ENCODE results near the gene CELA3A.
"Not testable (repeated sequence)": the region's sequence is repeated elsewhere in the genome, so short reads cannot be mapped to it uniquely, and the experiment has no call there.

CELA3A gene

DNA sequence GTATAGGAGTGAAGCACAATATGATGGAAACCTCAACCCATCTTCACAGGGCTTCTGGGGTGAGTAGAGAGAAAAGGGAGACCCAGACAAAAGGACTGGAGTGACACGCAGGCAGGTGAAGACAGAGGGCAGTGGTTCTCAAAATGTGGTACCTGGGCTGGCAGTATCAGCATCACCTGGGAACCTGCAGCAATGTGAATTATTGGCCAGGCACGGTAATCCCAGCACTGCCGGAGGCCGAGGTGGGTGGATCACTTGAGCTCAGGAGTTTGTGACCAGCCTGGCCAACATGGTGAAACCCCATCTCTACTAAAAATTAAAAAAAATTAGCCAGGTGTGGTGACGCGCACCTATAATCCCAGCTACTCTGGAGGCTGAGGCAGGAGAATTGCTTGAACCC, 19.3 kb upstream of the CELA3A start:
- not testable (repeated sequence) for DNase-seq

DNA sequence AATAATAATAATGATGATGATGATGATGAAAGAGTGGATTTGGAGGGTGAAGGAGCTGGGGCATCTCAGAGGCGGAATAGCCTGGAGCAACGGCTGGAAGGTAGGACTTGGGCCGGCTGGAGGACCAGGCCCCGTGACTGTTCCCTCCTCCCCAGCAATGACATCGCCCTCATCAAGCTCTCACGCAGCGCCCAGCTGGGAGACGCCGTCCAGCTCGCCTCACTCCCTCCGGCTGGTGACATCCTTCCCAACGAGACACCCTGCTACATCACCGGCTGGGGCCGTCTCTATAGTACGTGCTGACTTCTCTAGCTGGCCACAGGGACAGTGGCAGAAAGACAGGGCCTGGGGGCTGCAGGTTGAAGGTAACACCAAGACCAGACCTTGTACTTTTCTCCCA, 17.9 kb upstream of the CELA3A start:
- DNase-seq, result not testable (repeated sequence)

GRCh38 chr1:21985893-21986292, 15.6 kb upstream of the CELA3A start:
- DNase-seq, result not testable (repeated sequence)

GRCh38 chr1:21986386-21986785, 15.1 kb upstream of the CELA3A start:
- DNase-seq, result not testable (repeated sequence)

DNA sequence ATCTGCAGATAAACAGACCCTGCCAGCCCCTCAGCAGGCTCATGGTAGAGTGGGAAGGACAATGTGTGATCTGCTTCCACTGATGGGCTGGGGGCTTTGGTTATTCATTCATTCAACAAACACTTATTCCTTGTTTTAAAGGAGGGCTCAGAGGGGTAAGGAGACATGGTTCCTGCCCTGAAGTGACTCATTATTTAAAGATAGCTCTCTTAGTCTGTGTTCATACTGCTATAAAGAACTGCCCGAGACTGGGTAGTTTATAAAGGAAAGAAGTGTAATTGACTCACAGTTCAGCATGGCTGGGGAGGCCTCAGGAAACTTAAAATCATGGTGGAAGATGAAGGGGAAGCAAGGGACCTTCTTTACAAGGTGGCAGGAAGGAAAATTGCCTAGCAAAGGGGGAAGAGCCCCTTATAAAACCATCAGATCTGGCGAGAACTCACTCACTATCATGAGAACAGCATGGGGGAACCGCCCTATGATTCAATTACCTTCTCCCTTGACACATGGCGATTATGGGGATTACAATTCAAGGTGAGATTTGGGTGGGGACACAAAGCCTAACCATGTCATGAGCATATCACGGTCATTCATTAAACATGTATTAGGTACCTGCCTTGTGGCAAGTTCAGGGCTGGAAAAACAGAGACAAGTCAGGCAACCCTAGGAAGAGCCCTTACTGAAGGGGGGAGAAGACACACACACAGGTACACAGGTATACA, 11.6 kb upstream of the CELA3A start:
- not testable (repeated sequence) for DNase-seq

DNA sequence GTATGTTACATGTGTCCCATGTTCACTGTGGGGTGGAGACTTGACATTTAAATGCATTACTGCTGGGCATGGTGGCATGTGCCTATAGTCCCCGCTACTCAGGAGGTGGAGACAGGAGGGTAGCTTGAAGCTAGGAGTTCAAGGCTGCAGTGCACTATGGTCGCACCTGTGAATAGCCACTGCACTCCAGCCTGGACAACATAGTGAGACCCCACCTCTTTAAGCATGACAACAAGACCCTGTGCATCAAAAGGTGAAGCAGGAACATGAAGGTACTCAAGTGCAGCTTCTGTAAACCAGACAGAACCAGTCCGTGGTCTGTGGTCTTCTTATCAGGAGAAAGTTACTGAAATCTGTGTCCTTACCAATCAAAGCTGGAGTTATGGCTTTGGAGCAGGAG, 9.3 kb upstream of the CELA3A start:
- DNase-seq, result not testable (repeated sequence)

GRCh38 chr1:21994716-21995115, 6.7 kb upstream of the CELA3A start:
- DNase-seq, result not testable (repeated sequence)

DNA sequence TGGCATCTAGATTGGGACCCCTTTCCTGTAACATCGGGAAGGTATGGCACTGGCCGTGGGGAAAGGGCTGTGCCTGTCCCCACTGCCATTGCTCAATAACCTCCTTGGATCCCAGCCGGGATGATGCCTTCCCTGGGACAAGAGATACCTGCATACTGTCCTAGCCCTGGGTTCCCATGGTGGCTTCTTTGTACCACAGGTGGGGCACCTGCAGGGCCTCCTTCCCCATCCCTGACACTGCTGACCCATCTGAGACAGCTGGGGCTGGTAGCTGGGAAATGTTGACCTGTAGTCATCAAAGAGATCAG, 4.8 kb upstream of the CELA3A start:
- not testable (repeated sequence) for DNase-seq

DNA sequence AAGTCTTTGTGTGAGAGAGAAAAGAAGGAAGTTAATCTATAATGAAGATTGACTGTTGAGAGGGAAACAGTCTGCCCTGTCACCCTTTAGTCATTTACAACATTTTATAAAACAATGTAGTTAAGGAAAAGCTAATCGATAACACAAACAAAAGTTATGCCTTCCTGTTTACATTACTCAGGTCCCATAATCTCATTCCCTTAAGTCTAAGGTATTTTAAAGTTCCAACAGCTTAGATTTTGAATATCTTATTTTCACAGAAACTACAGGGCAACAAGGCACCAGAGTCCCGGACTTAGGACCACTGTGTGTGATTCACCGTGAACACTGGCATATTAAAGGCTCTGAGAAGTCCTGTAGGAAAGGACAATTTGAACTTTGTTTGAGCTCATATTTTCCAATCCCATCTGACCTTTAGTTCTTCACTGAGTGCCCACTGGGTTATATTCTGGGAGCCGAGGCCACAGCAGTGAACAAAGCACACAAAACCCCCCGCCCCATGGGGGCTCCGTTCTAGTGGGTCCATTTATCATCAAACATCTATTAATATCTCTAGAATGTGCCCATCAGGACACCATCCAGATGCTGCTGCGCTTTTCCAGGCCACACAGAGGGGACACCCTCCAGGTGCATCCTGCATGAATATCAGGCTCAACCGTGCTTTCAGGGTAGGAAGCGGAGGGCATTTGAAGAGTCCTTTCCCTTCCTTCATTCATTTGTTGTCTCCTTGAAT, 3.4 kb upstream of the CELA3A start:
- DNase-seq, result not testable (repeated sequence)

DNA sequence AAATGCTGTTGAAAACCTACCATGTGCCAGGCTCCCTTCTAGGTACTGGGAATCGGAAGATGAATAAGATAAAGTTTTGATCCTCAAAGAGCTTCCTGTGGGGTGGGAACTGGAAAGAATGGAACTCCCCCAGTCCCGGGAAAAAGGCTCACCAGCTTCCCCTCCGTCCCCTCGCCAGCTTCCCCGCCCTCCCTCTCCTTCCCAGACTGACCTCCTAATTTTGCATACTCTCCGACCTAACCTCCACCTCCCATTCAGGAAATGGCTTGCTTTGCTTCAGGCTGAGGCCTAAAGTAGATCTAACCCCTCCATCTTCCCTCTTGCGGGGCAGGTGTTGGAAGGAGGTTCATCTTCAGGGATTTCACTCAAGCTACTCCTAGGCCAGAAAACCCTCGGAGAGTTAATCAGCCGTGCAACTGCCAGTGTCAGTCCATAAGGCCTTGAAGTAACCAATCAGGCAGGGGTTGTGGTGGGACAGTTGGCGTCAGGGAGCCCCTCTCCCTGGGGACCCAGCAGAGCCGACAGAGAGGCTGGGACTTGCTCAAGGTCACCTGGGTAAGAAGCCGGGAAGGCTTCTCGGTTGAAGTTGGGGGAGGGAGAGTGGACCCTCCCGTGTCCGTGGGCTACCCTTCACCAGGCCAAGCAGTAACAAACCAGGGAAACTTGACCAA, 2.7 kb upstream of the CELA3A start:
- DNase-seq, result not testable (repeated sequence)

GRCh38 chr1:21999645-22000044, 1.8 kb upstream of the CELA3A start:
- not testable (repeated sequence) for DNase-seq

DNA sequence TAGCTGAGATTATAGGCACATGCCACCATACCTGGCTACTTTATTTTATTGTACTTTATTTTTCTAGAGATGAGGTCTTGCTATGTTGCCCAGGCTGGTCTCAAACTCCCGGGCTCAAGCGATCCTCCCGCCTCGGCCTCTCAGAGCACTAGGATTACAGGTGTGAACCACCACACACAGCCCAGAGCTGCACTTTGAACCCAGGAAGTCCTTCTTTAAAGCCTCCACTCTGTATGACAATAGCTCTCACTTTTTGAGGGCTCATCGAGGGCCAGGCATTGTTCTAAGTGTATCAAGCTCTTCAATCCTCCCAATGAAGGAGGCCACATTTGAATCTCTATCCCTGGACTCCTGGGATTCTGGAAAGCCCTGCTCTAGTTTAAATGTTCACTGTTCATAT, 1.0 kb downstream of the CELA3A start:
- not testable (repeated sequence) for DNase-seq

- DNase-seq, result not testable (repeated sequence)
These were observed 1.4 kb downstream of the CELA3A start for GRCh38 chr1:22002875-22003274.

- DNase-seq, result not testable (repeated sequence)
These were observed 2.5 kb downstream of the CELA3A start for GRCh38 chr1:22003959-22004358.

DNA sequence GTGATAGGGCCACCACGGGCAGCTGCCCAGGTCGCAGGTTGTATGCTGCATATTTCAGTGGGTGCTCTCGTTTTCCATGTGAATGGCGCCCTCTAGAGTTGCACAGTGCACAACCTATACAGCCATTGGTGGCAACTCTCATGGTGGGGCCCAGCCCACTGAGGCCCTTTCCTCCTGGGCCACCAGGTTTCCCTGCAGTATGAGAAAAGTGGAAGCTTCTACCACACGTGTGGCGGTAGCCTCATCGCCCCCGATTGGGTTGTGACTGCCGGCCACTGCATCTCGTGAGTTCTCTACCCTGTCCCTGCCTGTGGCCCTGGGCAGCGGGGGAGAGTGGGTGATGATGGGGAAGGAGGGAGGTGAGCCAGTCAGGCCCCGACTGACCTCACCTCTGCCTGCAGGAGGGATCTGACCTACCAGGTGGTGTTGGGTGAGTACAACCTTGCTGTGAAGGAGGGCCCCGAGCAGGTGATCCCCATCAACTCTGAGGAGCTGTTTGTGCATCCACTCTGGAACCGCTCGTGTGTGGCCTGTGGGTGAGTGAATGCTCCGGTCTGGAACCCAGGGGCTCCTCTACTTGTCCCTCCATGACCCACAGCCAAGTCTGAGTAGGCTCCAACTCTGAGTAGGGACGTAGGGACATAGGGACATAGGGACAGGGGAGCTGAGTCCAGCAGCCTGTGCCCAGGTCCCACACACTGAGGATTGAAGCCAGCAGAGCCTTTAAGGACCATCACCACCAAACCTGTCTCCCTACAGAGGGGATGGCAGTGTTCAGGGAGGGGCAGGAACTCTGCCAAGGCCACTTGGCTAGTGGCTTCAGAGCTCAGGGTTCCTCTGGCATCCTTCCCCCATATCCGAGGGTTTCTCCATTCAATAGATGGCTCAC, 4.0 kb downstream of the CELA3A start:
- DNase-seq, result peak; percentile 51

GRCh38 chr1:22006736-22007135, 5.3 kb downstream of the CELA3A start:
- not testable (repeated sequence) for DNase-seq

DNA sequence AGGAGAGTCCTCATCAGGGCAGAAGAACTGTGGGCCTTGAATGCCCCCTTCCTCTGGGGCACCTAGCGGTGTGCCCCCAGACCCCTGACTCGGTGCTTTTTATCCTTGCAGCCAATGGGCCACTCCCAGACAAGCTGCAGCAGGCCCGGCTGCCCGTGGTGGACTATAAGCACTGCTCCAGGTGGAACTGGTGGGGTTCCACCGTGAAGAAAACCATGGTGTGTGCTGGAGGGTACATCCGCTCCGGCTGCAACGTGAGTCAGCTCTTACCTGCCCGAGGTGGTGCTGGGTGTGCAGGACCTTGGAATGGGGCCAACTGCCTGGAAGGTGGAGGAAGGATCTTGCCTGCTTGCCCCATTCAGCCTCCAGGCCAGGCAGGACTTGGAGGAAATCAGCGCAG, 5.8 kb downstream of the CELA3A start:
- DNase-seq, result not testable (repeated sequence)

GRCh38 chr1:22009566-22009965, 8.1 kb downstream of the CELA3A start:
- DNase-seq, result not testable (repeated sequence)

GRCh38 chr1:22012752-22013151, 11.3 kb downstream of the CELA3A start:
- DNase-seq, result not testable (repeated sequence)

GRCh38 chr1:22014575-22015206, 13.2 kb downstream of the CELA3A start:
- not testable (repeated sequence) for DNase-seq

DNA sequence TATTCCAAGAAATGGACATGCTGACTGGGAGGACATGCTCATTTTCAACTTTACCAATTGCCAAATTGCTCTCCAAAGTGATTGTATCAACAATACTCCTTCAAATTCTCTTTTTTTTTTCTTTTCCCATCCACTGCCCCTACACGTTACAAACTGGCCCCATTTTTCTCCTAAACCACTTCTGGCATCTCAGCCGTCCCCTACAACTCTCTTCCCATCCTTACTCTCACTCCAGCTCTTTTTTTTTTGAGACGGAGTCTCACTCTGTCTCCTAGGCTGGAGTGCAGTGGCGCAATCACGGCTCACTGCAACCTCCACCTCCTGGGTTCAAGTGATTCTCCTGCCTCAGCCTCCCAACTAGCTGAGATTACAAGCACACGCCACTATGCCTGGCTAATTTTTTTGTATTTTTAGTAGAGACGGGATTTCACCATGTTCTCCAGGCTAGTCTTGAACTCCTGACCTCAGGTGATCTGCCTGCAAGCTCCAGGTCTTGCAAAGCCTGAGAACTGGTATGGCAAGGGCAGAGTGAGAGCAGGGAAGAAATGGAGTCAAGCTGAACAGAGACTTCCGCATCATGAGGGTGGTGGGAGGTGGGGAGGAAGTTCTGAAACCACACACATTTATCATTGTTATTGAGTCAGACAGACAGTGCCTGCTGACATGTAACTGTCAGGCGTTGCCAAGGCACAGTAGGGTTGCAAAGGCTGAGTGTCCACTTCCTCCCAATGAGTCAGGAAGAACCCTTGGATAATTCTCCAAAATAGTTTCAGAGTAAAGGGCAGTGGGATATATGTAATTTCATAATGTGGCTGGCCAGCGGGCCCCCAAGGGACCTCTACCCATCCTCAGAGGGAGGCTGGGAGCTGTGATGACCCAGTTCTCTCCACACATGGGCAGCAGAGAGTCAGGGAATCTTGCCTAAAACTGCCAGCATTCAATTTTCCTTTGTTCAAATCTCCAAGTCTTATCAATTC, 17.4 kb downstream of the CELA3A start:
- peak; percentile 87 for DNase-seq

All from activated CD4-positive, alpha-beta T cell treated with anti-CD3 and anti-CD28 coated beads, Interleukin-10, Interleukin-2, amounts not matched to agents 100 ng/mL and 50 ng/mL, durations not matched to agents 16 hours and 8 hours (primary cell).